Measurements from ENCODE around the gene MAP4K4.
A peak's percentile ranks its signal among the peaks of the same experiment; 100 is the strongest.

Gene MAP4K4

DNA sequence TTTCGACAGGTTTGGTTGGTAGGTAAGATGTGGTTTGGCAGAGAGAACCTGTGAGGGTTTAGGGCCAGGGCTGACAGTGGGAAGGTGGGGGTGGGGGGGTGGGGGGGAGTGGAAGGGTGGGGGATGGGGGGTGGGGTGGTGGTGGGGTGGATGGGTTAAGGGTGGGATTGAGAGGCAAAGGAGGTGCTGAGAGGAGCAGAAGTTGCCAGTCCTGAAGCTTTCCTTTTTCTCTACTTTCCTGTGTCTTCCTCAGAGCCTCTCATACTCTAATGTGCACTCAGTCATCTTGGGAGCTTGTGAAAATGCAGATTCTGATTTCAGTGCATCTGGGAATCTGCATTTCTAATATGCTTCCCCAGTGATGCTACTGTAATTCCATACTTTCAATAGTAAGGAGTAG, 21.0 kb downstream of the MAP4K4 start:
- H3K4me1 ChIP-seq (ENCODE audit: low read length): peaks cover 93% of the 10 kb centered on the region
- H3K4me2 ChIP-seq (ENCODE audit: low read length): peak overlapping the region; percentile 74
- no peak overlapping the region for H2AFZ ChIP-seq (ENCODE audit: low read depth, low read length)
- H3K36me3 ChIP-seq (replicated peaks; ENCODE audit: low read depth, low read length): peaks cover 36% of the 10 kb centered on the region
- peak overlapping the region; percentile 86 for H3K27ac ChIP-seq (ENCODE audit: low read length)
- no peaks in the 10 kb centered on the region for H3K9me3 ChIP-seq (ENCODE audit: insufficient read depth, low read length)
- peaks cover 49% of the 10 kb centered on the region for H4K20me1 ChIP-seq (ENCODE audit: insufficient read depth, low read length)
- TF ChIP-seq EZH2phosphoT487 (IDR thresholded peaks at IDR 0.05; ENCODE audit: low read depth): no peak
- H3K9ac ChIP-seq (ENCODE audit: low read length): peak overlapping the region; percentile 60; the same call in 1 of the 2 replicates
- H3K4me3 ChIP-seq (ENCODE audit: low read length): peak overlapping the region; percentile 7
- peaks cover 100% of the 10 kb centered on the region for H3K79me2 ChIP-seq (ENCODE audit: low read length)
- H3K27me3 ChIP-seq (ENCODE audit: low read depth, low read length): no peaks in the 10 kb centered on the region

DNA sequence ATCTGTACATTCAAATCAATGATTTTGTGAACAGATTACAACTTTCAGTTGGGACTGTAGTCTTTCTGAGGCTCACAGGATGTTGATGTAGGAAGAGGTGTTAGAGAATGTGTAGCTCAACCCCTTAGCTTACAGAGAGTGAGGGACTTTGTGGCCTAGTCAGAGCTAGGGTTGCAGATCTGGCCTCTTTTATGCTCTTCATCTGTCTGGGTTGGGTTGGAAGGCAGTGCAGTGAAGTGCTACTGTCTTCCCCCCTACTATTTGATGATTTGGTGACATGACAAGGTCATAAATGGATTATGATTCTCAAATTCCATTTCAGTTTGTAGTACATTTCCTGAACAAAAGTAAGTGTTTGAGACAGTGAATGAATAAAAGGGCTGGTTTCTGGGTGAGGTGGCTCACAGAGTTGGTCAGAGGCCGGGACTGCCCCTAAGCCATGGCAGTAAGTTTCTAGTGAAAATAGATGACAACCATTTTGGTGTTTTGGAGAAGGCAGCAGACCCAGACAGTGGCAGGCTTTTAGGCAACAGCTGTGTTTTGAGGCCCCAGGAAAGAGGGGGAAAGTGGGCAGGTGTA, 21.6 kb downstream of the MAP4K4 start:
- Histone ChIP-seq H3K4me3 (ENCODE audit: low read length) (peak overlapping the region; percentile 7), H3K9me3 (ENCODE audit: insufficient read depth, low read length) (no peaks in the 10 kb centered on the region), H3K27ac (ENCODE audit: low read length) (peak overlapping the region; percentile 86), H2AFZ (ENCODE audit: low read depth, low read length) (no peak overlapping the region), H3K79me2 (ENCODE audit: low read length) (peaks cover 100% of the 10 kb centered on the region), H3K36me3 (replicated peaks; ENCODE audit: low read depth, low read length) (peaks cover 38% of the 10 kb centered on the region), H3K4me1 (ENCODE audit: low read length) (peaks cover 94% of the 10 kb centered on the region), H3K9ac (ENCODE audit: low read length) (peak overlapping the region; percentile 60), H4K20me1 (ENCODE audit: insufficient read depth, low read length) (peaks cover 50% of the 10 kb centered on the region), H3K27me3 (ENCODE audit: low read depth, low read length) (no peaks in the 10 kb centered on the region), H3K4me2 (ENCODE audit: low read length) (peak overlapping the region; percentile 43)
- TF ChIP-seq EZH2phosphoT487 (IDR thresholded peaks at IDR 0.05; ENCODE audit: low read depth): no peak
- TF ChIP-seq, protein P1, sequence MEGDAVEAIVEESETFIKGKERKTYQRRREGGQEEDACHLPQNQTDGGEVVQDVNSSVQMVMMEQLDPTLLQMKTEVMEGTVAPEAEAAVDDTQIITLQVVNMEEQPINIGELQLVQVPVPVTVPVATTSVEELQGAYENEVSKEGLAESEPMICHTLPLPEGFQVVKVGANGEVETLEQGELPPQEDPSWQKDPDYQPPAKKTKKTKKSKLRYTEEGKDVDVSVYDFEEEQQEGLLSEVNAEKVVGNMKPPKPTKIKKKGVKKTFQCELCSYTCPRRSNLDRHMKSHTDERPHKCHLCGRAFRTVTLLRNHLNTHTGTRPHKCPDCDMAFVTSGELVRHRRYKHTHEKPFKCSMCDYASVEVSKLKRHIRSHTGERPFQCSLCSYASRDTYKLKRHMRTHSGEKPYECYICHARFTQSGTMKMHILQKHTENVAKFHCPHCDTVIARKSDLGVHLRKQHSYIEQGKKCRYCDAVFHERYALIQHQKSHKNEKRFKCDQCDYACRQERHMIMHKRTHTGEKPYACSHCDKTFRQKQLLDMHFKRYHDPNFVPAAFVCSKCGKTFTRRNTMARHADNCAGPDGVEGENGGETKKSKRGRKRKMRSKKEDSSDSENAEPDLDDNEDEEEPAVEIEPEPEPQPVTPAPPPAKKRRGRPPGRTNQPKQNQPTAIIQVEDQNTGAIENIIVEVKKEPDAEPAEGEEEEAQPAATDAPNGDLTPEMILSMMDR (IDR thresholded peaks at IDR 0.05; ENCODE audit: low read depth, low read length): no peak

DNA sequence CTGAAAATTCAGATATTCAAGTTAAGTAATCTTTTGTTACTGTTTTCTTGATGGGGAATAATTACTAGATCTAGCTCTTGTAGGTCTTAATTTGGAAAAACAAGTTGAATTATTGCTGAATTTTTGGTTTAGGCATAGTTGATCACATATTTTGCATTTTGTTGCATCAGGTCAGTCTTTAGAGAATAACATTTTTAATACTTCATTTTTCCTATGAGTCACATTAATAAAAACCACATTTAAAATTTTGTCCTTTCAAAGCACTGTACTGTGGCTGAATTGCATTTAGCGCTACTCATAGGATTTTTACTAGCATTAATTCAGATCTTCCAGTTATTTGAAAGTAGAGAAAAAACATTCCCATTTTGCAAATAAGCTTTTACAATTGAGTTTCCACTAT, 23.2 kb downstream of the MAP4K4 start:
- H3K4me2 ChIP-seq (ENCODE audit: low read length): no peak overlapping the region
- no peak overlapping the region for H2AFZ ChIP-seq (ENCODE audit: low read depth, low read length)
- H3K36me3 ChIP-seq (replicated peaks; ENCODE audit: low read depth, low read length): peaks cover 35% of the 10 kb centered on the region
- H3K27ac ChIP-seq (ENCODE audit: low read length): no peak overlapping the region
- no peaks in the 10 kb centered on the region for H3K27me3 ChIP-seq (ENCODE audit: low read depth, low read length)
- no peak for TF ChIP-seq EZH2phosphoT487 (IDR thresholded peaks at IDR 0.05; ENCODE audit: low read depth)
- peaks cover 100% of the 10 kb centered on the region for H3K79me2 ChIP-seq (ENCODE audit: low read length)
- peaks cover 94% of the 10 kb centered on the region for H3K4me1 ChIP-seq (ENCODE audit: low read length)
- H3K9me3 ChIP-seq (ENCODE audit: insufficient read depth, low read length): no peaks in the 10 kb centered on the region
- H3K9ac ChIP-seq (ENCODE audit: low read length): no peak overlapping the region
- H3K4me3 ChIP-seq (ENCODE audit: low read length): no peak overlapping the region
- H4K20me1 ChIP-seq (ENCODE audit: insufficient read depth, low read length): peaks cover 58% of the 10 kb centered on the region

DNA sequence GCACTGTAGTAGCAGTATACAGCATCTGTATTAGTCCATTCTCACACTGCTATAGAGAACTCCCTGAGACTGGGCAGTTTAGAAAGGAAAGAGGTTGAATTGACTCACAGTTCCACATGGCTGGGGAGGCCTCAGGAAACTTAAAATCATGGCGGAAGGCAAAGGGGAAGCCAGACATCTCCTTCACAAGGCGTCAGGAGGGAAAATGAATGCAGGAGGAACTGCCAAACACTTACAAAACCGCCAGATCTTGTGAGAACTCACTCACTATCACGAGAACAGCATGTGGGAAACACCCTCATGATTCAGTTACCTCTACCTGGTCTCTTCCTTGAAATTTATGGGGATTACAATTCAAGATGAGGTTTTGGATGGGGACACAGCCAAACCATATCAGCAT, 25.4 kb downstream of the MAP4K4 start:
- peak overlapping the region; percentile 69 for H3K27ac ChIP-seq (ENCODE audit: low read length)
- TF ChIP-seq EZH2phosphoT487 (IDR thresholded peaks at IDR 0.05; ENCODE audit: low read depth): no peak
- TF ChIP-seq, protein P1 (IDR thresholded peaks at IDR 0.05; ENCODE audit: low read depth, low read length): no peak
- peak overlapping the region; percentile 72 for H3K4me2 ChIP-seq (ENCODE audit: low read length)
- H3K9ac ChIP-seq (ENCODE audit: low read length): 0 out of 2 replicates have a peak overlapping the region, but pooled peaks have one; percentile 7
- peak overlapping the region; percentile 36; the same call in 1 of the 2 replicates for H3K4me3 ChIP-seq (ENCODE audit: low read length)
- H3K79me2 ChIP-seq (ENCODE audit: low read length): peaks cover 100% of the 10 kb centered on the region
- peaks cover 33% of the 10 kb centered on the region for H3K36me3 ChIP-seq (replicated peaks; ENCODE audit: low read depth, low read length)
- H2AFZ ChIP-seq (ENCODE audit: low read depth, low read length): no peak overlapping the region
- peaks cover 67% of the 10 kb centered on the region for H4K20me1 ChIP-seq (ENCODE audit: insufficient read depth, low read length)
- no peaks in the 10 kb centered on the region for H3K9me3 ChIP-seq (ENCODE audit: insufficient read depth, low read length)
- H3K4me1 ChIP-seq (ENCODE audit: low read length): peaks cover 83% of the 10 kb centered on the region
- no peaks in the 10 kb centered on the region for H3K27me3 ChIP-seq (ENCODE audit: low read depth, low read length)

DNA sequence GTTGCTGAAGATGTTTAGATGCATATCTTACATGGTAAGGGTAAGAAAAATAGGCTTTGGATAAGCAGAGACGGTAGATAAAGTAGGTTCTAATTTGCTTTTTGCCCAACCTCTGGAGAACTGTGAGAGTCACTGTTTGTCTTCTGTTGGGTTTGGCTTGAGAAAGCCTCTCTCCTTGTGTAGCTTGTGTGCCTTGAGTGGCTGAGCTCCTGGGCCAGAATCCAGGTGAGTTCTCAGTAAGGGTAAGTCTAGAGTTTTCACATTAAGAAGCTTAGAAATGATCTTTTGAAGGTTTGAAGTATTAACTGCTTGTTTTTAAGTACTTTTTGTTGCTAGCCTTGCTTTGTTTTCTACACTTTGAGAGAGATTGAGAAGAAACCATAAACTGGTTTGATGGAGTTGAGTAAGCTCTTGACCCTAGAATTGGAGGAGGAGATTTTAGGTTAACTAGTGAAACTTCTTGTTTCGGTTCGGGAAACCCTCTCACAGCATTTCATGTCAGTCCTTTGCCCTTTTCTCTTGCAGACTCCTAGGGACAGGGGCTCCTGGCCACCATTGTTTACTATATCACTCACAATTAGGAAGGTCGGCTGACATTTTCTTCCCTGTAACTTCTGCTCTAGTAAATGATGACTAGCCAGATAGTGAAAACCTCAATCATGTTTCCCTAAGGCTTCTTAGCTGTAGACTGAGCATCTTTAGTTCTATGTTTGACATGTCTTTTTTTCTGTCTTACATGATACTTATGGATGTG, 26.0 kb downstream of the MAP4K4 start:
- Histone ChIP-seq H3K27ac (ENCODE audit: low read length) (peak overlapping the region; percentile 69), H3K4me2 (ENCODE audit: low read length) (peak overlapping the region; percentile 72), H3K9me3 (ENCODE audit: insufficient read depth, low read length) (no peaks in the 10 kb centered on the region)

More for the DNA sequence above, 26.0 kb downstream of the MAP4K4 start:
- TF ChIP-seq, protein P1 (IDR thresholded peaks at IDR 0.05; ENCODE audit: low read depth, low read length): no peak
- no peak for TF ChIP-seq EZH2phosphoT487 (IDR thresholded peaks at IDR 0.05; ENCODE audit: low read depth)
- peaks cover 100% of the 10 kb centered on the region for H3K79me2 ChIP-seq (ENCODE audit: low read length)
- peak overlapping the region; percentile 36 for H3K4me3 ChIP-seq (ENCODE audit: low read length)
- H3K27me3 ChIP-seq (ENCODE audit: low read depth, low read length): no peaks in the 10 kb centered on the region
- peak overlapping the region; percentile 17; the same call in 1 of the 2 replicates for H3K9ac ChIP-seq (ENCODE audit: low read length)
- H3K4me1 ChIP-seq (ENCODE audit: low read length): peaks cover 83% of the 10 kb centered on the region
- H2AFZ ChIP-seq (ENCODE audit: low read depth, low read length): no peak overlapping the region
- H3K36me3 ChIP-seq (replicated peaks; ENCODE audit: low read depth, low read length): peaks cover 33% of the 10 kb centered on the region
- peaks cover 73% of the 10 kb centered on the region for H4K20me1 ChIP-seq (ENCODE audit: insufficient read depth, low read length)
